Fibroblast of skin of abdomen (primary cell): ENCODE data around the gene IL1RAPL1.
A peak's percentile ranks its signal among the peaks of the same experiment; 100 is the strongest.
"Not testable (repeated sequence)": the region's sequence is repeated elsewhere in the genome, so short reads cannot be mapped to it uniquely, and the experiment has no call there.

ENCODE experiments used
- DNase-seq: peaks from one replicate; pipeline ENCODE4 v3.0.0-alpha.2; 2013

IL1RAPL1 gene

DNA sequence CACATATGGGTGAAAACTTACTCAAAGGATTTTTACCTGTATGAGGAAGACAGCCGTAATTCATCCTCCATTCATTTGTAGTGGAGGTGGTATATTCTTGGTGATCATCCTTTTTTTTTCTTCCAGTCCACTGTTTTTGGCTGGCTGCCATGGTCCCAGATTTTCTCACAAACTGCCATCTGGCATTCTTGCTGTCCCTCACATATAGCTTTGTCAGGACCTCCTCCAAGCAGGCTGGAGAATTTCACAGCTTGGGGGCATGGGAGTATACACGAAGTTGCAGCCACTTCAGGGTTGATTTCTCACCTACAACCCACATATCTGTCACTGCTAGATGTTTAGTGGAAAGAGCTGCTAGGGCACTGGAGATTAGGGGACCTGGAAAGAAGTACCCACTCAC, 401.0 kb downstream of the IL1RAPL1 start:
- DNase-seq: no peak

DNA sequence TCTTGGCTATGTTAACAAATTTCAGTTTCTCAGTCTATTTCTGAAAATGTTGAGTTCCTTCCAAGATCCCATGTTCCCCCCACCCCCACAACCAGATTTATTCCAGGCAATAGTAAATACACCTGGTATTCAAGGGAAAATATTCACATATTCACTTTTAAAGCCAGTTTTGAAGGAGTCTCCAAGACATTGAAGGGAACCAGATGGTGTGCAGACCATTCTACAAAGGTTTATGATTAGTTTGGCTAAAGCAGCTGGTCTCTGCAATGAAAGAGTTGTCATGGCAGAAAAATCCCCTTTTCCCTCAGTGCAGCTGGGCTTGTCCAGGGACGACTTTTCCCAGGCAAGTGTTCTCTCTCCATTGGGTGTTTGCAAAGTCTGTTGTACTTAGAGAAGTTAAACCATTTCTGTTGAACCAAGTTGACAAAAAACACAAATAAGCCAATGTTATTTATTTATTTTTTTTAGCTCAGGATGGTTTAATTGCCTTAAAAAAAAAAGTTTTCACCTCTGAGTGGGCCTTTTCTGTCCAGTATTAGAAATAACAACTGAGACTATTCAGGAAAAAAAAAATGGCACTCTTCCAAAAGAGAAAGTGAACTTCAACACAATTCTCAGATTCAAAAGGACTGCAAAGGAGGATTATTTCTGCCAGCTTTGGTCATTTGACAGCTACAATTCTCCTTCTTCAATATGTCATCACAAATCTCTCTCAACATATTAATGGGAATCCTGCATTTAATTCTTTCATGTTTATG, 410.6 kb downstream of the IL1RAPL1 start:
- DNase-seq: peak; percentile 33

DNA sequence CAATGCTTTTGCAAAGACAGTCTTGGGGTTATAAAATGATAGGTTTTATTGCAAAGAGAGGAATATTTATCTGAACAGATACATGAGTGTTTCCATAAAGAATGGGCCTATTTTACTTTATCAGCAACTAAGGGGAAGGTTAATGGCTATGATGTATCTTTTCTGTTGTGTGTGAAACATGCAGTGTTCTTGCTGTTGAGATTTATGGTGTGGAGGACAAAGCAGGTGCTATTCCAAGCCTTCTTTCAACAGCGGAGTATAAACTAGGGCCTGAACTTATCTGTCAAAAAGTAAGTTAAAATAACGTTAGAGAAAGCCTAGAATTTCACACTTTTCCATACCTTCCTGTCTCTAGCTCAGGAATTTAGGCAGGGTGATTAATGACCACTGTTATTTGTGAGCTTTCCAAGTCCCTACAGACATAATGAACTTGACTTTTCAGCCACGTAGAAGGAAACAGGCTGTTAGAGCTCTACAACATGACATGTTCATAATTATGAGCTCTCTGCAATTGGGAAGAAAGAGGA, 411.4 kb downstream of the IL1RAPL1 start:
- peak; percentile 4 for DNase-seq

DNA sequence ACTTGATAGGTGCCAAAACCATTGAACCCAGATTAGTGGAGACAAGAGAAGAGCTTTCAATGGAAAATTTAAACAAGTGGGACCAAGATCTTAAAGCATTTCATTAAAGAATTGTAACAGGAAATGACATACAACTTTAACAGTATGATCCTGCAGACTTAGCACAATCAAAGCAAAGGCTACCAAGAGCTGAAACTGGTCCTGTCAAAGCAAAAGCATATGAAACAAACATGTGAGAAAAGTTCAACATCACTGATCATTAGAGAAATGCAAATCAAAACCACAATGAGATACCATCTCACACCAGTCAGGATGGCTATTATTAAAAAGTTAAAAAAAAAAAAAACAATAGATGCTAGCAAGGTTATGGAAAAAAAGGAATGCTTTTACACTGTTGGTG, 425.6 kb downstream of the IL1RAPL1 start:
- DNase-seq: no peak

DNA sequence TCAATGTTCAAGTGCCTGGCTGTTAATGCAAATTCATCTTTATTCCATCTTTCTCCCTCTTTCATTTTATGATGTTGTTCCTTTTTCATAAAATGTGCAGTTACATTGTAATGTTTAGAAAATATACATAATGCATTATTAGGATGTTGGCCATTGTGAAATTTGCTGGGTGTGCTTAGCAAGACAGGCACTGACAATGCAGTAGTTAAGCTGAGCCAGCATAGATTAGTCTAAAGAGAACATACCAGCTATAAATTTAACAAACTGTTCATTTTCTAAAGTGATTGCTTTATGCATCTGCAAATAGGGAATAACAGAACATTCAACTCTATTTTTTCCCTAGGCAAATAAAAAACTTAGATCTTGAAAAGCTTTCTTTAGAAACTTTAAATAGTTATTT, 436.0 kb downstream of the IL1RAPL1 start:
- DNase-seq: no peak

DNA sequence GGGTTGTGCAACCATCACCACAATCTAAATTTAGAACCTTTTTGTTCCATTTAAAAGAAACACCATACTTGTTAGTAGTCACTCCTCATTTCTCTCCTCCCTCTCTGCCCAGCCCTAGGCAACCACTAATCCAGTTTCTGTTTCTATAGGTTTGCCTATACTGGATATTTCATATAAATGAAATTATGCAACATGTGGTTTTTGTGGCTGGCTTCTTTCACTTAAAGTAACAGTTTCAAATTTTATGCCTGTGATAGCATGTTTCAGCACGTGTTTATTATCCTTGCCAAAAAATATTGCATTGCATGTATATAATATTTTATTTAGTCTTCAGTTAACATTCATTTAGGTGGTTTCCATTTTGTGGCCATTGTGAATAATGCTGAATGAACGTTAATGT, 437.6 kb downstream of the IL1RAPL1 start:
- DNase-seq: peak; percentile 46

DNA sequence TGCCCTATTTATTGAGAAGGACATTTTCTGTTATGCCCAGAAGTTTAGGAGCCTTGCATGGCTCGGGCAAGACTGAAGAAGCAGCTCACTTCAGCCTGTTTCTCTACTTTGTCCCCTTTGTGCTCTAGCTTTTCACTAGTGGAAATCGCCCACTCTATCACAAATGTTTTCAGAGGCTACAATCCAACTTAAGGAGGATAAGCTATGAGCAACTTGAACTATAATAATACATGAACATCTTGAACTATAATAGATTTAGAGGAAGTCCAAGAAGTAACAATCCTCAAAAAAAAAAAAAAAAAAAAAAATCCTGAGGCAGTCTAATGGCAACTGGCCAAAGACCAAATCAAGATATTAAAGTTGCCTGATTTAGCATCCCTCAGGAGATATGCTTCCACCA, 452.3 kb downstream of the IL1RAPL1 start:
- DNase-seq: no peak

- no peak for DNase-seq
Observed at GRCh38 chrX:29040160-29040559, 452.9 kb downstream of the IL1RAPL1 start.

DNA sequence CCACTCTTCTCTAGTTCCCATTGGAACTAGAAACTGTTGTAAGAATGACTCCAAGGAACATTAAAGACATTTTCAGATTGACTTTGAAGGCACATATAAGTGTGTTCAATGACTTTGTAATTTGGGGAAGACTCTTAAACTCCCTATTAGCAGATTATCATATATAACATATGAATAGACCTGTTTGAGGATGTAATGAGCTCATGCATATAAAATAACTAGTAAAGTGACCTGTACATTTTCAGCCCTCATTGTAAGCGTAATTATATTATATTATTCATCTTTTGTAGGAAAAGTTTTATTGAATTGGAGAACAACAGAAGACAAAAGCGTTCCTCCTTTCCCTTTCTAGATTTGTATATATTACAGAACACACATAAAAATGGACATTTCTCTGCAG, 455.1 kb downstream of the IL1RAPL1 start:
- DNase-seq: no peak

- no peak for DNase-seq
Observed at GRCh38 chrX:29043746-29044145, 456.5 kb downstream of the IL1RAPL1 start.

GRCh38 chrX:29044423-29045184, 457.4 kb downstream of the IL1RAPL1 start:
- DNase-seq: peak; percentile 12

DNA sequence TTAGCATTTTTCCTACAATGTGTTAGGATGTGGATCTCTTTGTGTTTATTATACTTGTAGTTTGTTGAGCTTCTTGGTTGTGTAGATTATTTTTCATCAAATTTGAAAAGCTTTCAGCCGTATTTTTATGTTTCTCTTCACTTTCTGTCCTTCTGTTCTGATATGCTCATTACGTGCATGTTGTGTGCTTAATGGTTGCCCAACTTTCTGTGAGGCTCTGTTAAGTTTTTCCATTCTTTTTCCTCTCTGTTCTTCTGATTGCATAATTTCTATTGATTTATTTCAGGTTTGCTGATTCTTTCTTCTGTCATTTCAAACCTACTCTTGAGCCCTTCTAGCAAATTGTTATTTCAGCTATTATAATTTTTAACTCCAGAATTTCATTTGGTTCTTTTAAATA, 478.2 kb downstream of the IL1RAPL1 start:
- no peak for DNase-seq

DNA sequence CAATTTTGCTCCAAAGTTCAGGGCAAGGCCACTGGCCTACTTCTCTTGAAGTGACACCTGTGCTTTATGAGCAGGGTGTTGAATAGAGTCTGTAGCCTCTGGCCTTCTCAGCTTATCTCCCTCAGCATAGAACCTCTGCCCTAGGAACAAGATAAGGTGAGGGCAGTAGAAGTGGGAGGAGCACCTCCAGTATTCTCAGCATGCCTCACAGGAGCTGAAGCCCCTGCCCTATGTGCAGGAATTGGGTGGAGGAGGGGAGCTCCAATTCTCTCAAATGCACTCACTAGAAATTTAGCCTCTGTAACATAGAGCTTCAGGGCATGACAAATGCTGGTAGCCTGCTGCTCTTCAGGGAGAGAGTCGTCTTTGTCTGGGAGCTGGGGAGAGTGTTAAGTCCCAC, 479.3 kb downstream of the IL1RAPL1 start:
- DNase-seq: no peak

GRCh38 chrX:29067351-29067750, 480.1 kb downstream of the IL1RAPL1 start:
- DNase-seq: no peak

- peak; percentile 75 for DNase-seq
Observed at GRCh38 chrX:29071525-29072320, 484.5 kb downstream of the IL1RAPL1 start.

DNA sequence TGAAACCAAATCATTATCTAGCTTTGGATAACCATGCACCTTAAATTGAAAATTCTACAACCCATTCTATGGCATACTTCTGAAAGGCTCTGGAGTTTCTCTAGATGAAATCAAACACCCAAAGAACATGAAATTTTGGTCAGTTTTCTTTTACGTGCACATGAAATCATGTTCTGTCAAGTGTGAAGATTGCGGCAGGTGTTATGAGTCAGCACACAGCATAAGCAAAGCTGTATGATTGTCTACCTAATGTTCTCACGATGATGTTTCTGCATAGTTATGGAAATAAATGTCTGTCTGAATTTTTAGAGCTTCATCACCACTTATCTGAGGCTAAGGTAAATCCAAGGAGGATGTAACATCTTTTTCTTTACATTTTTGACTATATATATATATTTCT, 495.3 kb downstream of the IL1RAPL1 start:
- no peak for DNase-seq

GRCh38 chrX:29083823-29084222, 496.6 kb downstream of the IL1RAPL1 start:
- DNase-seq: no peak

DNA sequence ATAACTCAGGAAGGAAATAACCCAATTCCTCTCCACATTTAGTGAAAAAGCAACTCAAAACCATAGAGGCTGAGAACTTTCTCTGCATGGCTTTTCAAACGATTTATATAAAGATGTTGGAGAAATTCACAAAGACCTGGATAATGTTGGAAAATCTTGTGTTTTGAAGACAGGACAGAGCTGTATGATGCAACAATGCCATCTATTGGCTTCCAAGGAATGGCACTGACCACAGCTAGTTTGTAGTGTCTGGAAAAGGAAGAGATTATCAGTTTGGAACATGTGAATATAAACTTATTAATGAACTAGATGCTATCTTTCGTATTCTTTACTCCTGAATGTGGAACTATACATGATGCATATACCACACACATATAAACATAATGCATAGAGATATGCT, 503.6 kb downstream of the IL1RAPL1 start:
- DNase-seq: peak; percentile 14

GRCh38 chrX:29107231-29107630, 520.0 kb downstream of the IL1RAPL1 start:
- no peak for DNase-seq

DNA sequence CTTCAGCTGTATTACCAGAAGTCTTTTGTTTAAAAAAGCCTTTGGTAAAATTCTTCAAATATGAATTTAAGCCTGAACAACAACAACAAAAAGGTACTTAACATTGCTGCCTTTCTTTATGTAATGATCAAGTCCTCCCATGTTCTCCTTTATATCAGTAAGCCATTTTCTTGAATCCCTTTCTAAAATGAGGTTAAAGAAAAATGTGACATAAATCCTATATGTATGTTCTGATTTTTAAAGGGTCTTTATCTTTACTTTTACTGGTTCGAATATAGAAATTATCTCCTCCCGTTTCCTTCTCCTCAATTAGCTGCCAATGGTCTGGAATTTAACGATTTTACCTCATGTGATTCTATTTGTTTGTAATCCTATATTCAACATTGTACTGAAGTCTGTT, 522.8 kb downstream of the IL1RAPL1 start:
- no peak for DNase-seq

DNA sequence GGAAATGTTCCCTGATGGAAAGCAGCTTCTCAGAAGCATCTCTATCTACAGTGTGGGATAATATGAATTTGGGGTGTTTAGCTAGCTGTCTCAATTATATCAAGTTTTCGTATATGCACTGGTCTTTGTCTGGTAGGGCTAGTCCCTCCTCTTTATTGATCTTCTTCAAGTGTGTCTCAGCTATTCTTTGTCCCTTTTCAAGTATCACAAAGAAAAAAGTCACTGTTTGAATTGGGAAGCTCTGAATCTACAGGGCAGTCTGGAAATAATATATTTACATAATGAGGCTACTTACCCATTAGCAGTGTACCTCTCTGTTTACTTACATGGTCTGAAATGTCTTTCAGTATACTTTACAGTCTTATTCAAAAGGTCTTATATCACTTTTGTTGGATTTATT, 526.0 kb downstream of the IL1RAPL1 start:
- no peak for DNase-seq

GRCh38 chrX:29122817-29123216, 535.6 kb downstream of the IL1RAPL1 start:
- not testable (repeated sequence) for DNase-seq

DNA sequence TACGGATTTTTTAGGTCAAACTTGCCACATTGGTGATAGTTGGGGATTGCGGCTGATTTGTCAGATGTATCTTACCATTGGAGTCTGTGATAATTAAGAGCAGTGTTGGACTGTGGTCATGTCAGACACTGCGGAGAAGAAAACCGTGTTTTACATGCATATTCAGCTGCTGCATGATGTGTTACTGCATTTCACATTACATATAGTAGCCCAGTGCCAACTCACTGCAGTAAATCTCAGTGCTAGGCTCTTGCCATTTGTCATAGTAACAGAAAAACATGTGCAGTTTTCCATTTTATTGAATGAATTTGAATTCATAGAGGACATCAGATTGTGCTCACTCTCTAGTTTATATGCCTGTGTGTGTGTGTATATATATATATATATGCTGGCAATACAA, 543.7 kb downstream of the IL1RAPL1 start:
- no peak for DNase-seq
